Colon (tissue), 2 donors: ENCODE data around the gene LEF1.

Experiments
- FAIRE-seq: peaks from 2 replicates; lab custom pipeline; 2012; peaks lifted over from hg19 to GRCh38; lab: Jason Lieb, UNC
- donor health status: control.
- donor health status: control.

The LEF1 gene

GRCh38 chr4:108146819-108147218, 21.9 kb downstream of the LEF1 start:
- FAIRE-seq: no peak

GRCh38 chr4:108146336-108146735, 22.4 kb downstream of the LEF1 start:
- FAIRE-seq: no peak

GRCh38 chr4:108144451-108144850, 24.3 kb downstream of the LEF1 start:
- no peak for FAIRE-seq

DNA sequence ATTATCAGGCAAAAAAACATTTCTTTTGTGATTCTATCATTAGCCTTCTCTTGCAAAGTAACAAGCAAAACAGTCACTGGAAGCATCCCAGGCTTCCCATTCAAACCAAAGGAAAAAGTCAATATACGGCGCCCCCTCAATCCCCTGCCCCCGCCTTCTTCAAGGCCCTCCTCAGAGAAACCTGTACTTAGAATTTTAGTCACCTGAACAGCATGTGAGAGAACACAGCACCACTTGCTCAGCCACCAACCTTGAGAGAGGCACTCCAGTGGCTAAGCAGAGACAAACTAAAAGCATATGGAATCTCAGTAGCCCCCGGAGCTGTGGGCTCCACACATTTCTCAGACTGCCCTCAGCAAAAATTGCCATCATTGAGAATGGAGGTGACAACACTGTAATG, 25.2 kb downstream of the LEF1 start:
- no peak for FAIRE-seq

GRCh38 chr4:108142870-108143269, 25.9 kb downstream of the LEF1 start:
- FAIRE-seq: no peak

DNA sequence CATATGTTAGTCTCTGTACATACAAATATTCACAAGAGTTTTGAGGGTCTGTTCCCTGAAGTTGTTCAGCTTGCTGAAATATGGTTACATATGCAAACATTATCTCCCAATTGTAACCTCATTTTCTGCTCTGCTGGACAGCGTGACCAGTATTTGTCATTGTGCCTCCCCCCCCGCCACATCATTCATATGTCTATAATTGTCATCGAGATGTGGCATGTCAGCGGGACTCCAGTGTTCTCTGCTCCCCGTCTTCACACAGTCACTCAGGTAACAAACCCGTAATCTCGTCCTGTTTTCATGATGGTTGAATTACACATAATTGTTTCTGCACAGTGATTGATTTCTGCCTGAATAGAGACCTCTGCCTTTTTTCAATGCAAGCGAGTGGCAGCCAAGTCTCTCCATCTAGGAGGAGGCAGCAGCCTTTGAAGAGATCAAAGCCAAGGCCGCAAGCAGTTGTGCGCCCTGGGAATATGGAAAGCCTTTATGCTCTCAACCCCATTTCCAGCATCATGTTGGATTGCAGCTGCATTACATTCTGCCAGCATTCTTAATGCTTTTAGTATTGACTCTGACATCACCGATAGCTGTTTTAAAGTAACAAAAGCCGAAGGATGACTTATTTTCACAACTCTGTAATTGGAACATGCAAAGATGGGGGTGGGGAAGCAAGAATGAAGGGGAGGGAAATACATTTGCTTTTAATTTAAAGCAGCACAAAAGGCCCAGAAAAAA, 27.4 kb downstream of the LEF1 start:
- FAIRE-seq: no peak

GRCh38 chr4:108140328-108140727, 28.4 kb downstream of the LEF1 start:
- FAIRE-seq: no peak

GRCh38 chr4:108139089-108139488, 29.6 kb downstream of the LEF1 start:
- FAIRE-seq: no peak

DNA sequence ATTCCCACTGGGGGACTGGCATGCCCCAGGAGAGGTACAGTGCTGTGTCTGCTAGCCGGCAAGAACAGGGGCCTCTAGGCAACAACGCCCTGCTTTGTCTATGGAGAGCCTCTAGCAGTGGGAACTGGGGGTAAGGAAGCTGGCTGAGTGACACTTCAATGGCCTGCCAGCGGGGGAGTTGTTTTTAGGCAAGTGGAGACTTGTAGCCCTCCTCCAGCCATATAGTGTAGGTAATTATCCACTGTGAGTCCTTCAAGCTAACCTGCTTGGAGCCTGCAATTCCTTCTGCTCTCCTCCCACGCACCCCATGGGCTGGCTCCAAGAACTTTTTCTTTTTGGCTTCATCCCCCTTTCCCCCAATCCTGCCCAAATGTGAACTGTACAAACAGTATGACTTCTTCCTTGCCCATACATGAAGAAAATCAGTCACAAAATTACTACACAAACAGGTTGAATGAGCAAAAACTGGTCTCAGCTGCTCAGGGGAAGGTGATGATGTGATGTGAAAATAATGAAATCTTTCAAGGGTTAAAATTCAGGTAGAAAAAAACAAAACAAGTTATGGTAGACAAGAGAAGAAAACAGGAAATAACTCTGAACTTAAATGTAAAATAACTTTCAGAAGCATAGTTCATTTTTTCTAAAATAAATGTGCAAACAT, 33.1 kb downstream of the LEF1 start:
- FAIRE-seq: no peak

- FAIRE-seq: no peak
Measured at GRCh38 chr4:108130955-108131354, 37.8 kb downstream of the LEF1 start.

DNA sequence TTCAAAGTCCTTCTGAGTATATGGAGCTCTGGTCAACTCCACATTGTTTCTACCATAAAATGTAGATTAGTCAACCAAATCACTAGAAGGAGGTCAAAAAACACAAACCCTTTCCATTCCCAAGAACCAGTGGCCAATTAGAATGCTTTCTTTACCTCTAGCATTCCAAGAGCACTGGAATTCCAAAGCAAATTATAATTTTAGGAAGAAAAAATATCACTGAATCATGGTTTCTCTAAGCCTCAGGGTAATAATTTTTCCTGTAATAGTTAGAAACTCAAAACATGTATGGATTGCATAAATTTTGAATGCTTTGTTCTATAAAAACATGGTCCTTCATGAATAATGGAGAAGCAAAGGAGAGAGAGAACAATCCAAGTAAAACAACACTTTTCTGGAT, 39.5 kb downstream of the LEF1 start:
- FAIRE-seq: no peak

GRCh38 chr4:108126806-108127205, 41.9 kb downstream of the LEF1 start:
- no peak for FAIRE-seq

DNA sequence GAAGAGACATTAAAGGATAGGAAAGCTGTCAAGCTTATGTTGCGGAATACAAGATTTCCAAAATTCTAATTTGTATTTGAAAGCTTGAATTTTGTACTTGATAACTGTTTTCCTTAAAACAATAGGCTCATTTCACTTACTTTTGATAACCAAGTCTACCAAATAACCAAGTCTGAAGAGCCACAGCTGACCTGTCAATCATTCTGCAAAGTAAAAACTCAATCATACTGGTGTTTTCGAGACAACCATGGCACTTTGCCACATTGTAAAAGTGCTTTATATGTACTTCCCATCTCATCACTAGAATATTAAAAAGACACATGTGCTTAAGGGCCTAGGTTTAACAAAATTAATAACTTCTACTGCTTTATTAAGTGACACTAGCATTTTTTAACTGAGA, 47.9 kb downstream of the LEF1 start:
- FAIRE-seq: no peak

DNA sequence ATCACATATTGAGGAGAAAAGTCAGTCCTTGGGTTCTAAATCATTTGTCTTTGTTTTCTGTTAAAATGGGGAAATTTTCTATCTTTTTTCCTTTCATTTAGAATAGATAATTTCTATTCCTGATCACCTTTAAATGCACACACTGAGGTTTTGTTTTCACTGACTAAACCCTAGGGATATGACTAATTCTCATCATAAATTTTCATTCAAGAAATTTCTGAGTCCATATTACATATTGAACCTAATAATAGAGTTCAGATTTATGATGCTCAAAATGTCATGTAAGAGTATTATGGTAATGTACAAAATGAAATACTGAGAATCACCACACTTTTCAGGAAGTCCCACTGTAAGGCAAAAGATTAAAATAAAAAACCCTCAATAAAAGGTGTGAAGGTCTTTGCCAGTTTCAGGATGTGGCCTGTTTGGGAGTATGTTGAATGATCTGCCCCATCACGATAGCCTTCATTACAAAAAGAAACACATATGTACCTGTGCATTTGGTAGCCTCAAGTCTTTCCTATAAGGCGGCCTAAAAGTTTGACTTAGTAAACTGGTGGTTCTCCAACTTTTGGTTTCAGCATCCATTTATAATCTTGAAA, 49.4 kb downstream of the LEF1 start:
- no peak for FAIRE-seq

GRCh38 chr4:108118505-108118904, 50.2 kb downstream of the LEF1 start:
- no peak for FAIRE-seq

GRCh38 chr4:108117418-108118182, 51.1 kb downstream of the LEF1 start:
- FAIRE-seq: no peak

GRCh38 chr4:108116423-108117168, 52.1 kb downstream of the LEF1 start:
- no peak for FAIRE-seq

GRCh38 chr4:108115168-108115526, 53.6 kb downstream of the LEF1 start:
- FAIRE-seq: no peak

DNA sequence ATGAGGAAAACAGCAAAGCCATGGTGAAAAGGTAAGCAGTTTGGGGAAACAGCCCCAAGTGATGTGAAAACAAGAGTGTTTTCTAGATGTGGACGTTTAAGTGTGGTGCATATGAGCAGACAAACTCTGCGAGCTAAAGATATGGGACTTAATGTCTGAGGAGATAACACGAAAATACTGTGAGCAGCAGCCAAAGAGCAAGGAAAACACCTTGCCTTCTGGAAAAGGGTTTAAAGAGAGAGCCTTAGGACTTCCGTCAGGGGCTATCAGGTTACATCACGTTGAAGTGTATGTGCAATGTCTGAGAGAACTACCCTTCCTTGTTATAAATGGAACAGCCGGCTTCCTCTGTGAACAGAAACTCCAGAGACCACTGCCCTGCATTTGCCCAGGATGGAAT, 54.2 kb downstream of the LEF1 start:
- no peak for FAIRE-seq

DNA sequence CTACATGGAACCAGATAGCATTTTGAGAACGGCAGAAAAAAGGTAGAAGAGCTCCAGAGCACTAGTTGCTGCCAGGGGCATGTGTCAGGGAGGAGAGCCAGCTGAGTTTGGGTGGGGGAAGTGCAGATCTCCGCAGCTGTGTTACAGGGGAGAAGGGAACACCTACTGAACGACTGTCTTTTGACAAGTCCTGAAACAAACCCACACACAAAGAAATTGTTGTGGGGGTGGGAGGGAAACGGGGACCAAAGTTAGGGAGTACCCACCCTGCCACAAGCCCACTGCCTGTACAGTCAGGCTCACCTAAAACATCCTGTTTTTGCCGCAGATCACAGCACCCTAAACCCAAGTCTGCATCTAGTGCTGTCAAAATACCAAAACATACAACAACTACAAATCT, 55.5 kb downstream of the LEF1 start:
- FAIRE-seq: no peak

- no peak for FAIRE-seq
Measured at GRCh38 chr4:108111781-108112180, 57.0 kb downstream of the LEF1 start.

- no peak for FAIRE-seq
Measured at GRCh38 chr4:108110450-108110849, 58.3 kb downstream of the LEF1 start.
